ENCODE results near the gene SHC2.
A peak's percentile ranks its signal among the peaks of the same experiment; 100 is the strongest.
"Not testable (repeated sequence)": the region's sequence is repeated elsewhere in the genome, so short reads cannot be mapped to it uniquely, and the experiment has no call there.

The SHC2 gene

GRCh38 chr19:422917-423226 is 38.0 kb downstream of the SHC2 start:
- DNase-seq; ATAC-seq (replicated peaks); H3K4me3 Mint-ChIP-seq: not testable (repeated sequence)

DNA sequence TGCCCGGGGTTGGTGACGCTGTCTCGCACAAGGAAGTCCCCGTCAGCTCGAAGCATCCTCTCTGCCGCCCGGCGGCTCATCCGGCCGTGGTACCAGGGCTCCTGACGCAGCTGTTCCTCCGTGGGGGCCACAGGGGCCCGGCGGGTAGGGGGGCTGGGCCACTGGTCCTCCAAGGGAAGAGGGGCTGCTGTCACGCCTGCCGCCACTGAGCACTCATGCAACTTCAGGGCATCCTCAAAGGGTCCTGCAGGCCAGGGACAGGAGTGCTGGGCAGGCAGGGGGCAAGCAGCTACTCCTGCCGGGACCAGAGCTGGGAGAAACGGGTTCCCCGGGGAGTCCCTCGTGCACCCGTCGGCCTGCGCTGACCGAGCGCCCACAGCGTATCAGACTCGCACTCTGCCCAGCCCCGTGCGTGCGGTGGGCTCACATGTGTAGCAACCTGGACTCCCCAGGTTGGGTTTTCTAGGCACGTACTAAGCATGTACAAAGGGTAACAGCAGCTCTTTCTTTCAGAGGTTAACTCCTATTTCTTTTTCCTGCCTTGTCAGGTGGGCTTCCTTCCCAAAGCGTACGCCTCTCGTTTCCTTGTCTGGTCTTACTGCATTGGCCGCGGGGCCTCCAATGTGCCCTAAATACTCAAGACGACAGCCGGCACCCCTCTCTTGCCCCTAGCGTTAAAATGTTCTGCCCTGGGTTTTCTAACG is 38.5 kb downstream of the SHC2 start:
- Mint-ChIP-seq H3K4me3 (no peak overlapping the region), H3K27ac (no peak overlapping the region), H3K36me3 (peaks cover 0 to 2% of the 10 kb centered on the region in 2 donors), H3K27me3 (peaks cover 6 to 15% of the 10 kb centered on the region in 2 donors), H3K4me1 (no peaks in the 10 kb centered on the region), H3K9me3 (no peaks in the 10 kb centered on the region)
- ATAC-seq (replicated peaks) (no peak), DNase-seq (no peak)

More at GRCh38 chr19:422917-423226, 38.0 kb downstream of the SHC2 start:
- not testable (repeated sequence) for H3K27ac Mint-ChIP-seq, H3K4me1 Mint-ChIP-seq, H3K9me3 Mint-ChIP-seq, H3K36me3 Mint-ChIP-seq
- peaks cover 6 to 15% of the 10 kb centered on the region in 2 donors for H3K27me3 Mint-ChIP-seq

DNA sequence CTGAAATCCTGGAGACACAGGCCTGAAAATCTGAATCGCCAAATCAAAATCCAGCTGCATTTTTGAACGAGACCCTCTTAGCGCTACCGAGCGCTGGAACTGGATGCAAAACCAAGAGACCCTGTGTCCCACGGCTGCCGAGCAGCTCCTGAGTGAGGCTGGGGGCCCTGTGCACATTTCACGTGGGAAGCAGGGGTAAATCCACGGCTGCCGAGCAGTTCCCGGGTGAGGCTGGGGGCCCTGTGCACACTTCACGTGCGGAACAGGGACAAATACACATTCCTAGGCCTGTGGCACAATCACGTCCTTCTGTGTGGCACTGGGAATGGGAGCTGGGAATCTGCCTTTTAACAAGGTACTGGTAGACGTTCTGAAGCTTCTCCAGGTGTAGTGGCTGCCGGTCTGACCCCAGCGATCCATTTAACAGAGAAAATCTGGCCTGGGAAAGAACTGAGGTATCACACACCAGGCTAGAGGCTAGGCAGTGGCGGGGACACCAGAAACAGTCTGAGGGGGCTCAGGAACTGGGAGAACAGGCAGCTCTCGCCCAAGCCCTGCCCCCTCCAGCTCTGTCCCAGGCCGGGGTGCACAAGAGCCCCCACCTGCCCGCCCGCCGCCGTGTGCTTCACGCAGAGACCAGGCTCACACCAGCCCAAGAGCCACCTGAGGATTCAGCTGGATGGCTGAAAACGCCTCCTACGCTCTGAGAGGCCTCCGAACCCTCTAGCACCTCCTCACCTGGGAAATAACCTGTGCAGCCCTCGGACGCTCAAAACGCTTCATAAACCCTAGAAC is 40.9 kb downstream of the SHC2 start:
- Mint-ChIP-seq H3K4me3 (no peak overlapping the region), H3K27ac (no peak overlapping the region), H3K27me3 (peaks cover 0 to 5% of the 10 kb centered on the region in 2 donors), H3K9me3 (no peaks in the 10 kb centered on the region), H3K36me3 (no peaks in the 10 kb centered on the region), H3K4me1 (no peaks in the 10 kb centered on the region)
- DNase-seq, result no peak
- no peak for ATAC-seq (replicated peaks)

- Mint-ChIP-seq H3K9me3 (no peaks in the 10 kb centered on the region), H3K27me3 (peaks cover 0 to 5% of the 10 kb centered on the region in 2 donors), H3K27ac (no peak overlapping the region), H3K4me1 (no peaks in the 10 kb centered on the region), H3K36me3 (no peaks in the 10 kb centered on the region), H3K4me3 (no peak overlapping the region)
- ATAC-seq (replicated peaks), result no peak
- DNase-seq, result no peak
Measured at GRCh38 chr19:418761-419671, 41.8 kb downstream of the SHC2 start.

DNA sequence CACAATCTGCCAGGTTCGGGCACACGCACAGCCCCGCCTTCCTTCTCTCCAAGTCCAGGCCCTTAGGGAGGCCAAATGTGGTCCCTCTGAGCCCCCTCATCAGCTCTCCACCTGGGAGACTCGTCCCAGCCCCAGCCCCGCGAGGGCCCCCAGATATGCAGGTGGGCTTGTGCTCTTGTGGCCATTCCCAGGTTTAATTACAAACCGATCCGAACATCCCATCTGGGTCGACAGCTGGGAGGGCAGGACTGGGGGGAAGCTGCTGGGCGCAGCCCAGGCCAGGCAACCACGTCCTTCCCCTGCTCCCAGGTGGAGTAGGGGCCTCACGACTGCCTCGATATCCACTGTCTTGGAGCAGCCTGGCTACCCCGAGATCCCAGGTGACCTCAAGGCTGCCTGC is 44.4 kb downstream of the SHC2 start:
- H3K36me3 Mint-ChIP-seq, result no peaks in the 10 kb centered on the region
- H3K4me3 Mint-ChIP-seq, result no peak overlapping the region
- no peak for DNase-seq
- no peak for ATAC-seq (replicated peaks)
- H3K4me1 Mint-ChIP-seq, result no peaks in the 10 kb centered on the region
- H3K27ac Mint-ChIP-seq, result no peak overlapping the region
- no peaks in the 10 kb centered on the region for H3K27me3 Mint-ChIP-seq
- no peaks in the 10 kb centered on the region for H3K9me3 Mint-ChIP-seq

DNA sequence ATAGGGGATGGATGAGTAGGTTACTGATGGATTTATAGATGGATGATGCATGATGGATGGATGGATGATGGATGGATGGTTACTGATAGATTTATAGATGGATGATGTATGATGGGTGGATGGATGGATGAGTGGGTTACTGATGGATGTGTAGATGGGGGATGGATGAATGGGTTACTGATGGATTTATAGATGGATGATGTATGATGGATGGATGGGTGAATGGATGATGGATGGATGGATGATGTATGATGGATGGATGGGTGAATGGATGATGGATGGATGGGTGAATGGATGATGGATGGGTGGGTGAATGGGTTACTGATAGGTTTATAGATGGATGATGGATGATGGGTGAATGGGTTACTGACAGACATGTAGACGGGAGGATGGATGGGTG is 45.5 kb downstream of the SHC2 start:
- no peak overlapping the region for H3K4me3 Mint-ChIP-seq
- no peaks in the 10 kb centered on the region for H3K9me3 Mint-ChIP-seq
- no peaks in the 10 kb centered on the region for H3K36me3 Mint-ChIP-seq
- no peak overlapping the region for H3K27ac Mint-ChIP-seq
- H3K4me1 Mint-ChIP-seq, result no peaks in the 10 kb centered on the region
- ATAC-seq (replicated peaks), result no peak
- H3K27me3 Mint-ChIP-seq, result peaks cover 0 to 1% of the 10 kb centered on the region in 2 donors
- DNase-seq, result no peak

DNA sequence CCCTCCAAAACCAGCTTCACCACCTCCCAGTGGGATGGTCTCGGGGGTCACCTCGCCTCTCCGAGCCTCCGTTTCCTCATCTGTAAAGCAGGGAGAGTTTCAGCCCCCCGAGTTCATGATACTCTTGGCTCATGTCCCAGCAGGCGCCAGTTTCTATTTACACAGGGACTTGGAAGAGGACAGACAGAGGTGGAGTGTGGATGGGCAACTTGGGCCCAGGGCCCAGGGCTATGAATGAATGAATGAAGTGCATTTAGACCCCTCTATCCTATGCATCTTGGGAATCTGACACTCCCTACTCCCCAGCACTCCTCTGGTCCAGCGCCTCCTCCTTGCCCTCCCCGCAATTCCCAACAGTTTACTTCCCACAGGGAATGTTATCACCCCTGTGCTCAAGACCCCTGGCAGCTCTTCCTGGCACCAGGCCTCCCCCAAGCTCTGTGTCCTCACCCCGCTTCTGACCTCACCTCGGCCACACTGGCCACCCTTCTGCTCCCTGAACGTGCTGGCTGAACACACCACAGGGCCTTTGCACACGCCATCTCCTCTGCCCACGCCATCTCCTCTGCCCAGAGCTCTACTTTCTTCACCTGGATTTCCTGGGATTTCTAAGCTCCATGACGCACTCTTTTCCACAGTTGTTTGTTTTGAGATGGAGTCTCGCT is 46.9 kb downstream of the SHC2 start:
- no peak overlapping the region for H3K27ac Mint-ChIP-seq
- H3K4me1 Mint-ChIP-seq, result peaks cover 6% of the 10 kb centered on the region in 2 donors
- H3K36me3 Mint-ChIP-seq, result no peaks in the 10 kb centered on the region
- H3K4me3 Mint-ChIP-seq, result no peak overlapping the region
- H3K27me3 Mint-ChIP-seq, result peaks cover 7 to 13% of the 10 kb centered on the region in 2 donors
- no peaks in the 10 kb centered on the region for H3K9me3 Mint-ChIP-seq
- ATAC-seq (replicated peaks), result no peak
- DNase-seq, result no peak

DNA sequence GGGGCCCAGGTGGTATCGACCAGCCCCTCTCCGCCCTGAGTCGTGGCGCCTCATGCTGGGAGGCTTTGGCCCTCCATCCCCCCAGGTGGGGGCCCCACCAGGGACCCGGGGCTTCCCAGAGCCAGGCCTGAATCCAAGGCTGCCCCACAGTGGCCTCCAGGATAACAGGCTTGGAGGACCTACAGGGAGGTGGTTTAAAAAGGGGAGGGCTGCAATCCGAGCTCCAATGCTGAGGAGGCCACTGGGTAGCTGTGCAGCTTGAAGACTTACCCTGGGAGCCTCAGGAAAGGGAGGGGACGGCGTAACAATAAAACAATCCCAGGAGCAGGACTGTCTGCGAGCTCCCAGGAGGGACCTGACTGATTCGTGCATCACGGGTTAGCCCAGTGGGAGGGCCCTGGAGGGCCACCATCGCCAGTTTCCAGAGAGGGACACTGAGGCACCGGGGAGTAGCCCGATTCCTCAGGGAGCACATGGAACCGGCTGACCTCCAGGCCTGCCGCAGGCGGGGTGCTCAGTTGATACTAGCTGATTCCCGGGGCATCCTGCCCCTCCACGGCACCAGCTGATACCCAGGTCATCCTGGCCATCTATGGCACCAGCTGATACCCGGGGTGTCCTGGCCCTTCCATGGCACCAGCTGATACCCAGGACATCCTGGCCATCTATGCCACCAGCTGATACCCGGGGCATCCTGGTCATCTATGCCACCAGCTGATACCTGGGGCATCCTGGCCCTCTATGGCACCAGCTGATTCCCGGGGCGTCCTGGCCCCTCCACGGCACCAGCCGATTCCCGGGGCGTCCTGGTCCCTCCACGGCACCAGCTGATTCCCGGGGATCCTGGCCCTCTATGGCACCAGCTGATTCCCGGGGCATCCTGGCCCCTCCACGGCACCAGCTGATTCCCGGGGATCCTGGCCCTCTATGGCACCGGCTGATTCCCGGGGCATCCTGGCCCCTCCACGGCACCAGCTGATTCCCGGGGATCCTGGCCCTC is 48.2 kb downstream of the SHC2 start:
- Mint-ChIP-seq H3K27ac (no peak overlapping the region), H3K9me3 (no peaks in the 10 kb centered on the region), H3K36me3 (no peaks in the 10 kb centered on the region), H3K4me3 (no peak overlapping the region), H3K4me1 (peaks cover 6% of the 10 kb centered on the region in 2 donors), H3K27me3 (peaks cover 7 to 19% of the 10 kb centered on the region in 2 donors)
- no peak for DNase-seq
- ATAC-seq (replicated peaks), result no peak

DNA sequence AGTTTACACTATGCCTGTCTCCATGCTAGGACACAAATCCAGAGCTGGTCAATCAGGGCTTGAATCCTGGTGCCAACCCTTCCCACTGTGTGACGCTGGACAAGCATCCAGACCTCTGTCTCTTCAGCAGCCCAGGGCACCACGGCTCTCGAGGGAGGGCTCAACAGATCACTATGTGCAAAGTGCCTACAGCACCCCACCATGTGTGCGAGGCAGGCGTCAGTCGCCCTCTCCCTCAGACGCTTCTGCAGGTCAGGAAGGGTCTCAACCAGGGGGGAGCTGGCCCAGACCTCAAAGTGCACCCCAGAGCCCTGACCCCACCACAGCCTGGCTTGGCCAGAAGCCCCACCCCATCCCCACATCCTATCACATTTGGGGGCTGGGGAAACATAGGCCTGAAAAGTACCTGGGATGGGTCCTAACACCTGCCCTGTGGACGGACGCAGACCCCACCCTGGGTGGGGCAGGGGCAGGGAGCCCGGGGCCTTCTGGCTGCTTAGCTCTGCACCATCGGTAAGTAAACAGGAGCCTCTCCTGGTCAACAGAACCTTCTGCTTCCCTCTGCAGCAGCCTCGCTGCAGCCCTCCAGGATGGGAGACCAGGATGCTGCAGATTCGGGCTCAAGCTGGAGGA is 49.0 kb downstream of the SHC2 start:
- Mint-ChIP-seq H3K4me3 (no peak overlapping the region), H3K4me1 (peaks cover 6% of the 10 kb centered on the region in 2 donors), H3K27ac (no peak overlapping the region), H3K36me3 (no peaks in the 10 kb centered on the region), H3K27me3 (peaks cover 7 to 22% of the 10 kb centered on the region in 2 donors), H3K9me3 (no peaks in the 10 kb centered on the region)
- no peak for DNase-seq
- no peak for ATAC-seq (replicated peaks)

GRCh38 chr19:411121-411722 is 49.6 kb downstream of the SHC2 start:
- not testable (repeated sequence) for DNase-seq; H3K4me1 Mint-ChIP-seq; H3K27ac Mint-ChIP-seq; H3K9me3 Mint-ChIP-seq; H3K36me3 Mint-ChIP-seq; H3K4me3 Mint-ChIP-seq; ATAC-seq (replicated peaks)
- H3K27me3 Mint-ChIP-seq, result peaks cover 7 to 26% of the 10 kb centered on the region in 2 donors

GRCh38 chr19:410243-410781 is 50.5 kb downstream of the SHC2 start:
- no peak for DNase-seq
- Mint-ChIP-seq H3K4me1 (peaks cover 6% of the 10 kb centered on the region in 2 donors), H3K27ac (no peak overlapping the region), H3K27me3 (peaks cover 7 to 35% of the 10 kb centered on the region in 2 donors), H3K36me3 (no peaks in the 10 kb centered on the region), H3K9me3 (no peaks in the 10 kb centered on the region), H3K4me3 (no peak overlapping the region)
- ATAC-seq (replicated peaks), result no peak

- Mint-ChIP-seq H3K27me3 (peaks cover 7 to 39% of the 10 kb centered on the region in 2 donors), H3K36me3 (no peaks in the 10 kb centered on the region), H3K9me3 (no peaks in the 10 kb centered on the region), H3K4me3 (peak overlapping the region; percentile 68 to 82), H3K27ac (peak overlapping the region; percentile 73), H3K4me1 (peaks cover 6% of the 10 kb centered on the region in 2 donors)
- peak in 1 of 2 donors; percentile 52 for ATAC-seq (replicated peaks)
- no peak for DNase-seq
Measured at GRCh38 chr19:409516-410242, 51.2 kb downstream of the SHC2 start.

Data from stimulated activated naive B cell treated with anti-CD40 and anti-IgM and Interleukin-4, amounts not matched to agents 10 μg/mL and 1 μg/mL and 100 μg/mL, for 72 hours (primary cell).